ENCODE measurements around the gene RNF126. TPM values are rescaled to one million over a fixed set of nuclear protein-coding genes. Genes with fewer than 3 reads are reported as not detected.

Gene RNF126
- total RNA-seq, 1 donor from 2014 or later, result 42.6 TPM

GRCh38 chr19:640606-641189, 22.3 kb downstream of the RNF126 start:
- H3K36me3 ChIP-seq (ENCODE audit: control insufficient read depth, insufficient read depth, low read length), result no peaks in the 10 kb centered on the region
- no peak for FAIRE-seq

DNA sequence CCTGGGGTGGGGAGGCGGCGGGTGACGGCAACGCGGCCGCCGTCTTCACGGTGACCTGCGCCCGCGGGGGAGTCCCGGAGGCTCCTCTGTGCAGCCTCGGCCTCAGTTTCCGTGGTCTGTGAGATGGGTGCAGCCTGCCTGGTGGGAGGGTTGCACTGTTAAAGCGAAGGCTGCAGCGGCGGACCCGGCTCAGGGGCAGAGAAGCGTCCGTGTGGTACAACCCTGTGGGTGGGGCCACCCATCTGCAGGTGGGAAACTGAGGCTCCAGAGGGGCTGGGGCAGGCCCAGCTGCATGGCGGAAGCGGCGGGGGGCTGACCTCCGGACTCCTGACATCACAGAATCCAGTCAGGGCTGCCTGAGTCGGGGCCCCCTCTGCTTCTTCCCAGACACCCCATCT, 22.9 kb downstream of the RNF126 start:
- TF ChIP-seq, protein P1, sequence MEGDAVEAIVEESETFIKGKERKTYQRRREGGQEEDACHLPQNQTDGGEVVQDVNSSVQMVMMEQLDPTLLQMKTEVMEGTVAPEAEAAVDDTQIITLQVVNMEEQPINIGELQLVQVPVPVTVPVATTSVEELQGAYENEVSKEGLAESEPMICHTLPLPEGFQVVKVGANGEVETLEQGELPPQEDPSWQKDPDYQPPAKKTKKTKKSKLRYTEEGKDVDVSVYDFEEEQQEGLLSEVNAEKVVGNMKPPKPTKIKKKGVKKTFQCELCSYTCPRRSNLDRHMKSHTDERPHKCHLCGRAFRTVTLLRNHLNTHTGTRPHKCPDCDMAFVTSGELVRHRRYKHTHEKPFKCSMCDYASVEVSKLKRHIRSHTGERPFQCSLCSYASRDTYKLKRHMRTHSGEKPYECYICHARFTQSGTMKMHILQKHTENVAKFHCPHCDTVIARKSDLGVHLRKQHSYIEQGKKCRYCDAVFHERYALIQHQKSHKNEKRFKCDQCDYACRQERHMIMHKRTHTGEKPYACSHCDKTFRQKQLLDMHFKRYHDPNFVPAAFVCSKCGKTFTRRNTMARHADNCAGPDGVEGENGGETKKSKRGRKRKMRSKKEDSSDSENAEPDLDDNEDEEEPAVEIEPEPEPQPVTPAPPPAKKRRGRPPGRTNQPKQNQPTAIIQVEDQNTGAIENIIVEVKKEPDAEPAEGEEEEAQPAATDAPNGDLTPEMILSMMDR (IDR thresholded peaks at IDR 0.05; ENCODE audit: insufficient read depth, low read length, severe bottlenecking), result no peak
- FAIRE-seq (no peak), DNase-seq (ENCODE audit: low read depth) (no peak)
- Histone ChIP-seq H3K4me3 (ENCODE audit: low read depth, low read length) (peak overlapping the region; percentile 23), H3K36me3 (ENCODE audit: control insufficient read depth, insufficient read depth, low read length) (no peaks in the 10 kb centered on the region), H3K27me3 (ENCODE audit: control insufficient read depth, insufficient read depth, low read length) (no peaks in the 10 kb centered on the region)

More at GRCh38 chr19:640606-641189, 22.3 kb downstream of the RNF126 start:
- TF ChIP-seq, protein P1 (IDR thresholded peaks at IDR 0.05; ENCODE audit: insufficient read depth, low read length, severe bottlenecking), result no peak
- no peak for DNase-seq (ENCODE audit: low read depth)
- no peaks in the 10 kb centered on the region for H3K27me3 ChIP-seq (ENCODE audit: control insufficient read depth, insufficient read depth, low read length)
- no peak overlapping the region for H3K4me3 ChIP-seq (ENCODE audit: low read depth, low read length)

DNA sequence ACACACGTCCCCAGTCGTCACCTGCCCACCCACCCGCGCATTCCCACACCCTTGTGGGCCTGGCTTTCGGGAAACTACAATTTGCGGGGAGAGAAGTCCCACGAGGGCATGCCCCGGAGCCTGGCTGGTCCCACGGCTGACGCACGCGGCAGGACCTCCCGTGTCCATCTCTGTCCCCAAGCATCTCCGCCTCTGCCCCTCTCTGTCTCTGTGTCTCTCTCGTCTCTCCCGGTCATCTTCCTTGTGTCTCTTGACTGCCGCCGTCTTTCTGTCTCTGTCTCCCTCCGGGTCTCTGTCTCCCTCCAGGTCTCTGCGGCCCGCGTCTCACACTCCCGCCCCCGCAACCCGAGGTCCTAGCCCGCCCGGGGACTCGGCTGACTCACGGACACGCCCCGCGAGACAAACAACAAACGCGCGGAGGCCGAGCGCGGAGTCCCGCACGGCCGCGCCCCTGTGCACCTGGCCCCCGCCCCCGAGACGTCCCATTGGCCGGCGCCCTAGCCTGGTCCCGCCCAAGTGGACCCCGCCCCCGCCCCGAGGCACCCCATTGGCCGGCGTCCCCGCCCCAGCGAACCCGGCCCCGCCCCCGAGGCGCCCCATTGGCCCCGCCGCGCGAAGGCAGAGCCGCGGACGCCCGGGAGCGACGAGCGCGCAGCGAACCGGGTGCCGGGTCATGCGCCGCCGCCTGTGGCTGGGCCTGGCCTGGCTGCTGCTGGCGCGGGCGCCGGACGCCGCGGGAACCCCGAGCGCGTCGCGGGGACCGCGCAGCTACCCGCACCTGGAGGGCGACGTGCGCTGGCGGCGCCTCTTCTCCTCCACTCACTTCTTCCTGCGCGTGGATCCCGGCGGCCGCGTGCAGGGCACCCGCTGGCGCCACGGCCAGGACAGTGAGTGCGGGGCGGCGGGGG, 23.5 kb downstream of the RNF126 start, which contains the start of gene FGF22:
Gene FGF22, plus strand, starts transcription at position 627 of the 908 bp plus-strand sequence. Its CDS starts 47 bp downstream, at position 674.
- H3K4me3 ChIP-seq (ENCODE audit: low read depth, low read length), result peak within 1 kb of the TSS; percentile 24
- TF ChIP-seq, protein P1 (IDR thresholded peaks at IDR 0.05; ENCODE audit: insufficient read depth, low read length, severe bottlenecking), result no peak
- DNase-seq (ENCODE audit: low read depth) (peak; percentile 58), FAIRE-seq (no peak)
- no peaks in the 10 kb centered on the region for H3K36me3 ChIP-seq (ENCODE audit: control insufficient read depth, insufficient read depth, low read length)
- no peaks in the 10 kb centered on the region for H3K27me3 ChIP-seq (ENCODE audit: control insufficient read depth, insufficient read depth, low read length)

DNA sequence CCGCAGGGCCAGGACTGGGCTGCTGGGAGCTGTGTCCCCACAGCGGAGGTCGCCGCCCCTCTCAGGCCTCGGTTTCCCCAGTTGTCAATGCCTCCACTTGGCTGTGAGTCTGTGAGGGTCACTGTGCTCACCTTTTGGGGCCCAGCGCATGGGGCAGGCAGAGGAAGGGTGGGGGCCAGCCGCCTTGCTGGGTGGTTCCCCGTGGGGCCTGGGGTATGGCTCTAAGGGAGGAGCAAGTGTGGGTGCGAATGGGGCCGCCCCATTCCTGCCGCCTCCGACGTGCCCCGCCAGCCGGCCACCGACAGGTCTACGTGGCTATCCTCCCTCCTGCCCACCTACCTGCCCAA, 24.1 kb downstream of the RNF126 start:
- no peak for FAIRE-seq
- TF ChIP-seq, protein P1 (IDR thresholded peaks at IDR 0.05; ENCODE audit: insufficient read depth, low read length, severe bottlenecking), result no peak
- no peak overlapping the region for H3K4me3 ChIP-seq (ENCODE audit: low read depth, low read length)
- H3K27me3 ChIP-seq (ENCODE audit: control insufficient read depth, insufficient read depth, low read length), result no peaks in the 10 kb centered on the region
- no peaks in the 10 kb centered on the region for H3K36me3 ChIP-seq (ENCODE audit: control insufficient read depth, insufficient read depth, low read length)
- DNase-seq (ENCODE audit: low read depth), result no peak

DNA sequence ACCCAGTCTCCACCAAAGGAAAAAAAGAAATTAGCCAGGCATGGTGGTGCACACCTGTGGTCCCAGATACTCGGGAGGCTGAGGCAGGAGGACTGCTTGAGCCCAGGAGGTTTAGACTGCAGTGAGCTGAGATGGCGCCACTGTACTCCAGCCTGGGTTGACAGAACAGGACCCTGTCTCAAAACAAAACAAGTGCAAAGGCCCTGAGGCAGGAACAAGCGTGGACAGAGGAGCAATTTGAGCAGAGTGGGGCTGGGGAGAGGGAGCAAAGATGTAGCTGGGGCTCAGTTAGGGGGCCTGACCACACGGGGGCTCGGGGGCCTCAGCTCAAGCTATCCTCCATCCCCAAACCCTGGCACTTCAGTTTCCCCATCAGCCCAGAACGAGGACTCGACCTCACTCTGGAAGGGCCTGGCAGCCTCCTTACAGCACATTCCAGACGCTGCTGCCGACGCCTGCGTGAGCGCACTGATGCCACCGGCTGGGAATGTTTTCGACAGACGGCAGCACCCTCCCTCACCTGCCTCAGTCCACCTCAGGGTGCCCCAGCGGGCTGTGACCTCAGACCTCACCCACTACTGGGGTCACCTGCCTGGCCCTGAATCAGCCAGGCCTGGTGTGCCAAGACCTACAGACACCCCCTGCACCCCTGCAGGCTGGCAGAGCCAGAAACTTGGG, 27.9 kb downstream of the RNF126 start:
- Histone ChIP-seq H3K36me3 (ENCODE audit: control insufficient read depth, insufficient read depth, low read length) (peaks cover 1% of the 10 kb centered on the region), H3K27me3 (ENCODE audit: control insufficient read depth, insufficient read depth, low read length) (no peaks in the 10 kb centered on the region), H3K4me3 (ENCODE audit: low read depth, low read length) (no peak overlapping the region)
- TF ChIP-seq, protein P1 (IDR thresholded peaks at IDR 0.05; ENCODE audit: insufficient read depth, low read length, severe bottlenecking), result no peak
- FAIRE-seq (no peak), DNase-seq (ENCODE audit: low read depth) (no peak)
